Activated B cell treated with CpG ODN at 0.5 μM for 24 hours (primary cell): Measurements from ENCODE around the gene GABRG3. TPM values are rescaled to one million over a fixed set of nuclear protein-coding genes. Genes with fewer than 3 reads are reported as not detected.

Experiments
- ATAC-seq: fragments of 200-7000 bp; cut with Tn5 transposase; one replicate; pipeline ENCODE4 v1.10.0; 2021; ENCODE audit warnings: low read depth, mild to moderate bottlenecking, moderate library complexity
- CTCF ChIA-PET: fragments of 350-600 bp; sonication (Branson Sonifier 250); formaldehyde crosslinking; loops from one replicate; lab custom pipeline; 2021; ENCODE audit warnings: antibody characterized with exemption; lab: Charles Lee
- POLR2A ChIA-PET: fragments of 350-600 bp; sonication (Branson Sonifier 250); formaldehyde crosslinking; loops from one replicate; lab custom pipeline; 2021; ENCODE audit warnings: antibody characterized with exemption; lab: Charles Lee
- DNase-seq: peaks from one replicate; pipeline ENCODE4 v3.0.0; 2022
- H3K27ac Mint-ChIP-seq: one replicate; pipeline ENCODE4 v1.8.0; 2020; ENCODE audit warnings: mixed read lengths
- H3K27me3 Mint-ChIP-seq: one replicate; pipeline ENCODE4 v1.8.0; 2021; ENCODE audit warnings: mixed read lengths
- H3K36me3 Mint-ChIP-seq: one replicate; pipeline ENCODE4 v1.8.0; 2021; ENCODE audit warnings: low read depth, mixed read lengths
- H3K4me1 Mint-ChIP-seq: one replicate; pipeline ENCODE4 v1.8.0; 2021; ENCODE audit warnings: mixed read lengths
- H3K4me3 Mint-ChIP-seq: one replicate; pipeline ENCODE4 v1.8.0; 2020; ENCODE audit warnings: mild to moderate bottlenecking, mixed read lengths
- H3K9me3 Mint-ChIP-seq: one replicate; pipeline ENCODE4 v1.8.0; 2020; ENCODE audit warnings: mixed read lengths
- CTCF ChIP-seq: fragments of 200-600 bp; IDR thresholded peaks from one replicate; pipeline ENCODE4 v1.8.0; 2022; ENCODE audit warnings: antibody characterized with exemption, mild to moderate bottlenecking
- intact Hi-C: fragments of 100-400 bp; cut with micrococcal nuclease; formaldehyde crosslinking; loops from one replicate; pipeline ENCODE4 v1.15.1; 2024
- total RNA-seq: library from RNA; stranded (reverse); gene quantifications from 2 replicates; pipeline ENCODE4 v1.2.3, GENCODE V29; 2022

Gene GABRG3
- total RNA-seq: not detected in 2 replicates

DNA sequence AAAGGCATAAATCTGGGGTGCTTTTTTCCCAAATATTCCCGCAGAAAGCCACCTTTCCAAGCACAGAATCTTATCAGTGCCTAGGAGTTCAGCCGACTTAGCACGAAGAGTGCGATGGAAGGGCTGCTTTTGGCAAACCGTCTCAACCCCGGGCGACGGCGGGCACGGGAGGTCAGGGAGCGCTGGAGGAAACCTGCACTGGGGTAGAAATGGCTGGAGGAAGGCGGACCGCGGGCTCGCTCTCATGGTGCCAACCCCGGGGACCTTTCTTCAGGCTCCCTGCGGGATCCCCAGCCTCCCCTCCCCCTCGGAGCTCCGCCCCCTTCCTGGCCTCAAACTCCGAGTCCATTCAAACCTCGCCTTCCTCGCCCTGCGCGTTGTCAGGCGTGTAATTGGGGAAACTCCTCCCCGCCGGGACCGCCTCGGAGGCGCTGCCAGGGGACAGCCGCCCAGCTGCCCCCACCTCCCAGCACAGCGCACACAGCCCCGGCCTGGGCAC, at the start of gene GABRG3:
Gene GABRG3 (plus strand): TSS at position 470 of the 499 bp plus-strand sequence.
- Mint-ChIP-seq H3K4me3 (no peak within 1 kb of the TSS), H3K27me3 (peaks cover 13% of the 10 kb centered on the region), H3K9me3 (peaks cover 2% of the 10 kb centered on the region), H3K27ac (no peak within 1 kb of the TSS), H3K36me3 (no peaks in the 10 kb centered on the region), H3K4me1 (no peaks in the 10 kb centered on the region)
- CTCF ChIA-PET: no interaction called here
- POLR2A ChIA-PET: no interaction called here
- no peak for TF ChIP-seq CTCF
- no peak for ATAC-seq
- DNase-seq: no peak
- intact Hi-C loops: no loop called here

DNA sequence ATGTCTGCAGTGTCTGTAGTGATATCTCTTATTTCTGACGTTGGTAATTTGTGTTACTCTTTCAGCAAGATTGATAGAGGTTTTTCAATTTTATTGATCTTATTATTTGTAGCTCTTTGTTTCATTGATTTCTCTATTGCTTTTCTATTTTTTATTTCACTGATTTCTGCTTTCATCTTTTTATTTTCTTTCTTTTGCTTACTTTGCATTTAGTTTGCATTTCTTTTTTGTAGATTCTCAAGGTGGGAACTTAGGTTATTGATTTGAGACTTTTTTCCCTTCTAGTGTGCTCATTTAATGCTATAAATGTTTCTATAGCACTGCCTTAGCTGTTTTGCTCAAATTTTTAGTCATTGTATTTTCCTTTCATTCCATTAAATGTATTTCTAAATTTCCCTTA, 49.5 kb upstream of the GABRG3 start:
- no peak for TF ChIP-seq CTCF
- Mint-ChIP-seq H3K9me3 (peaks cover 11% of the 10 kb centered on the region), H3K27ac (no peak overlapping the region), H3K36me3 (no peaks in the 10 kb centered on the region), H3K4me1 (no peaks in the 10 kb centered on the region), H3K4me3 (no peak overlapping the region), H3K27me3 (no peaks in the 10 kb centered on the region)
- CTCF ChIA-PET: no interaction called here
- intact Hi-C loops: no loop called here
- POLR2A ChIA-PET: no interaction called here
- ATAC-seq: no peak
- no peak for DNase-seq

DNA sequence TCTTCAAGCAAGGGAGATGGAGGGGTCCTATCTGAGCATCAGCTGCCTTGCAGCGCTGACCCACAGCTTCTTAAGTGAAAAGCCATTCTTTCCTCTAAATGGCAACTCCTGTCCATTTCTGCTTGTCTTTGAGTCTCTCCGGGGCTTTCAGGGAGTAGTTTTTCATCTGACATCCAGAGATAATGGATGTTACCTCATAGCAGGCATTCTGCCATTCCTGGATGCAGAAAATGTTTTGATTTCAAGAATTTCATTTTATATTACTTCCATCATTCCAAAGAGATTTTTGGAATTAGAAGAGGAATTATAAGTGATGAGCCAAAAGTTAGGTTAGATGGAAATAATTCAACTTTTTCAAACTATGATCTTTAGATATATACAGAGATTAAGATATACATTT, 44.9 kb upstream of the GABRG3 start:
- DNase-seq: no peak
- no peak overlapping the region for H3K27ac Mint-ChIP-seq
- ATAC-seq: no peak
- TF ChIP-seq CTCF: no peak
- CTCF ChIA-PET: no interaction called here
- H3K36me3 Mint-ChIP-seq: no peaks in the 10 kb centered on the region
- POLR2A ChIA-PET: no interaction called here
- intact Hi-C loops: no loop called here
- H3K27me3 Mint-ChIP-seq: no peaks in the 10 kb centered on the region
- no peaks in the 10 kb centered on the region for H3K4me1 Mint-ChIP-seq
- H3K4me3 Mint-ChIP-seq: no peak overlapping the region
- no peaks in the 10 kb centered on the region for H3K9me3 Mint-ChIP-seq

DNA sequence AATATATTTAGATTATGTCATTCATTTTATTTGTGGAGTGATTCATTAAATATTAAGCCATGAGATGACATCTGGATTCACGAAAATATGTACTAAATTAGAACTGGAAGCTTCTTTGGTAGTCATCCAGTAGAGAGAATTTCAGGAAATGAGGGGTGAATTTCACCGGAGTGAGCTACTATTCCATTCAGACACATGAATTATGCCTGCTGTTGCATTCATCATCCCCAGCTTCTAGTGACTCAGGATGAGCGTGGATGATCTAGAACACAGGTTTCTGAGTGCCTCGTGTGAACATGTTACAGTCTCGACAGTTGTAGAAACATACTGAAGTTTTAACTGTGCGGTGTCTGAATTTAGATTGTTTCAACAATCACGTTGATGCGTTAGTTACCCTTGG, 42.9 kb upstream of the GABRG3 start:
- no peak overlapping the region for H3K4me3 Mint-ChIP-seq
- H3K27me3 Mint-ChIP-seq: no peaks in the 10 kb centered on the region
- no peak for TF ChIP-seq CTCF
- H3K9me3 Mint-ChIP-seq: peaks cover 2% of the 10 kb centered on the region
- ChIA-PET POLR2A (no interaction called here), CTCF (no interaction called here)
- no peaks in the 10 kb centered on the region for H3K4me1 Mint-ChIP-seq
- ATAC-seq (no peak), DNase-seq (no peak)
- intact Hi-C loops: no loop called here
- H3K36me3 Mint-ChIP-seq: no peaks in the 10 kb centered on the region
- no peak overlapping the region for H3K27ac Mint-ChIP-seq

DNA sequence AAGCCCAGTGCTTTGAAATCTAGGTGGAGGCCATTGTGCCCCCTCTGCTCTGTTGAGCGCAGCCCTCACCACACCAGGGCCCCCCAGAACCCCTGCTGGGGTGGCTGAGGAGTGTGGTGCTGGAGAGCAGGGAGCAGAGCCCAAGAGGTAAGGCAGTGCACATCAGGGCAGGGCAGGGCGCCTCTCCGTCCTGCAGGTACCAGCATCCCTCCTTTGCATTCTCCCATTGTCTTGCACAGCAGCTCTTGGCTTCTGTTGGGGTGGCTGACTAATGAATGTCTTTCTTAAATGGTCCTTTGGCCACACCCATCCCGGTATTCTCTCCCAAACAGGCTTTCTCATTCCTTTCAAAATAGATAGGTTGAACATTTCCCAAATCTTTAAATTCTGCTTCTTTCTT, 41.4 kb upstream of the GABRG3 start:
- ChIA-PET CTCF (no interaction called here), POLR2A (no interaction called here)
- Mint-ChIP-seq H3K9me3 (peaks cover 2% of the 10 kb centered on the region), H3K27ac (no peak overlapping the region), H3K4me1 (no peaks in the 10 kb centered on the region), H3K36me3 (no peaks in the 10 kb centered on the region), H3K4me3 (no peak overlapping the region), H3K27me3 (no peaks in the 10 kb centered on the region)
- intact Hi-C loops: no loop called here
- ATAC-seq (no peak), DNase-seq (no peak)
- TF ChIP-seq CTCF: no peak
